Keratinocyte (primary cell): ENCODE data around the gene RERG. TPM values are rescaled to one million over a fixed set of nuclear protein-coding genes. Genes with fewer than 3 reads are reported as not detected.

ENCODE experiments used
- DNase-seq: peaks from one replicate; pipeline ENCODE4 v3.0.0-alpha.2; 2011; ENCODE audit warnings: low read depth, missing footprints, low spot score
- FAIRE-seq: peaks from 2 replicates; lab custom pipeline; 2011; peaks lifted over from hg19 to GRCh38; lab: Jason Lieb, UNC
- H2AFZ ChIP-seq: 2 replicates; pipeline ENCODE4 v1.6.0; 2012; ENCODE audit warnings: low read length, control low read depth, inconsistent platforms; ENCODE audit not compliant: control insufficient read depth
- H3K27ac ChIP-seq: 2 replicates; pipeline ENCODE4 v1.5.1; 2011; ENCODE audit warnings: low read length; ENCODE audit not compliant: control insufficient read depth, insufficient read depth
- H3K27me3 ChIP-seq: 3 replicates; pipeline ENCODE4 v1.6.0; 2011; ENCODE audit warnings: low read length; ENCODE audit not compliant: control insufficient read depth, insufficient read depth; ENCODE audit errors: extremely low read depth
- H3K36me3 ChIP-seq, 2 experiments: 2 replicates in 1 of 2; 3 replicates in 1 of 2; pipeline ENCODE4 v1.5.1; 2011; ENCODE audit warnings: low read length in 2 of 2, mild to moderate bottlenecking in 1 of 2; ENCODE audit not compliant: control insufficient read depth in 2 of 2, insufficient read depth in 2 of 2; ENCODE audit errors: extremely low read depth in 1 of 2
- H3K4me1 ChIP-seq: 3 replicates; pipeline ENCODE4 v1.5.1; 2011; ENCODE audit warnings: low read length; ENCODE audit not compliant: control insufficient read depth, insufficient read depth; ENCODE audit errors: extremely low read depth
- H3K4me2 ChIP-seq: 3 replicates; pipeline ENCODE4 v1.6.0; 2011; ENCODE audit warnings: low read depth, low read length; ENCODE audit not compliant: control insufficient read depth, insufficient read depth; ENCODE audit errors: extremely low read depth
- H3K4me3 ChIP-seq, 3 experiments: fragments of 200-600 bp in 1 of 3; sonication (generic) in 1 of 3; 2 replicates in 2 of 3; 3 replicates in 1 of 3; pipeline ENCODE4 v1.5.1; 2011 to 2016; ENCODE audit warnings: low read length in 3 of 3, mild to moderate bottlenecking in 3 of 3, control low read depth in 2 of 3, inconsistent platforms in 1 of 3, low read depth in 1 of 3, mixed read lengths in 1 of 3, mixed run types in 1 of 3, moderate library complexity in 1 of 3; ENCODE audit not compliant: control insufficient read depth in 2 of 3, insufficient read depth in 2 of 3; ENCODE audit errors: extremely low read depth in 1 of 3
- H3K79me2 ChIP-seq: 2 replicates; pipeline ENCODE4 v1.6.0; 2012; ENCODE audit warnings: low read length; ENCODE audit not compliant: control insufficient read depth, insufficient read depth
- H3K9ac ChIP-seq: 3 replicates; pipeline ENCODE4 v1.6.0; 2011; ENCODE audit warnings: low read length; ENCODE audit not compliant: control insufficient read depth, insufficient read depth; ENCODE audit errors: extremely low read depth
- H3K9me1 ChIP-seq: 3 replicates; pipeline ENCODE4 v1.6.0; 2011; ENCODE audit warnings: low read length; ENCODE audit not compliant: control insufficient read depth, insufficient read depth; ENCODE audit errors: extremely low read depth
- H3K9me3 ChIP-seq: 2 replicates; pipeline ENCODE4 v1.5.1; 2012; ENCODE audit warnings: low read depth, low read length; ENCODE audit not compliant: control insufficient read depth
- H4K20me1 ChIP-seq: 3 replicates; pipeline ENCODE4 v1.6.0; 2011; ENCODE audit warnings: low read length; ENCODE audit not compliant: control insufficient read depth, insufficient read depth; ENCODE audit errors: extremely low read depth
- EZH2 ChIP-seq: IDR thresholded peaks from one replicate; pipeline ENCODE4 v1.6.1; 2012; ENCODE audit warnings: inconsistent platforms, mild to moderate bottlenecking, low read length, moderate library complexity
- dilution Hi-C: fragments of 300-500 bp; cut with MboI; formaldehyde crosslinking; loops from one replicate; pipeline ENCODE4 v1.7.0; 2020; ENCODE audit warnings: low sequenced_read_pairs; ENCODE audit not compliant: extremely low pct_ligation_motif_present
- polyA plus RNA-seq, 5 experiments: library from polyadenylated mRNA; depleted of rRNA in 3 of 5; stranded (reverse) in 3 of 5; stranded (forward) in 1 of 5; unstranded in 1 of 5; fragments of >200 nt; gene quantifications; 1 replicate in 1 of 5; 2 replicates in 3 of 5; 3 replicates in 1 of 5; pipeline versions ENCODE4 v1.2.1 to v1.2.3, GENCODE V29; 2011 to 2012; ENCODE audit warnings: missing spikeins in 2 of 5, low read depth in 1 of 5, low replicate concordance in 1 of 5
- TF ChIP-seq, protein P1 (sequence below), 3 experiments: IDR thresholded peaks in 1 of 3; conservative IDR thresholded peaks in 1 of 3; optimal IDR thresholded peaks in 1 of 3; 2 replicates in 2 of 3; 3 replicates in 1 of 3; pipeline versions ENCODE3 to v1.5.1; 2011; ENCODE audit warnings: low read length in 3 of 3, mild to moderate bottlenecking in 3 of 3, moderate library complexity in 2 of 3, control low read depth in 1 of 3, inconsistent platforms in 1 of 3; ENCODE audit not compliant: insufficient read depth in 2 of 3; ENCODE audit errors: extremely low read depth in 1 of 3

RERG gene
- polyA plus RNA-seq, 1 donor (not counting 4 experiments of a cell fraction or from before 2014, with no cell fraction given) = not detected

GRCh38 chr12:15244341-15244740 is 23.1 kb upstream of the RERG start:
- no peaks in the 10 kb centered on the region for H3K9me3 ChIP-seq

DNA sequence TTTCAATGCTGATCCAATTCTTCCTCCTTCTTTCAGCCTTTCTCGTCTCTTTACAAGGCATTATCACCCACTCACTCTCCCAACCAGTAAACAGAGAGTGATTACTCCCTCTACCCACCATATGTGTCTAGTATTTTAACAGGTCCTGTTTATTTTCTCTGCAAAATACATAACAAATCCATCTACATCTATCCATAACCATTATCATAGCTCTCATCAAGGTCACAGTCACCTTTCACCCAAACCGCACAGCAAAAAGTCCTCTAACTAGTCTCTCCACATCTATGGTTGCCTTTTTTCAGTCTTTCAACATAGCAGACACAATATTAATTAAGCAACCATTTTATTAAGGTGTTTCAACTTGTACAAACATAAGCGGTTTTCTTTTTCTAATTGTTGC is 21.9 kb upstream of the RERG start:
- Histone ChIP-seq H3K27me3 (no peaks in the 10 kb centered on the region), H3K36me3 (no peaks in the 10 kb centered on the region)
- dilution Hi-C loops = no loop called here

More at GRCh38 chr12:15244341-15244740, 23.1 kb upstream of the RERG start:
- no peak for TF ChIP-seq EZH2
- TF ChIP-seq, protein P1, sequence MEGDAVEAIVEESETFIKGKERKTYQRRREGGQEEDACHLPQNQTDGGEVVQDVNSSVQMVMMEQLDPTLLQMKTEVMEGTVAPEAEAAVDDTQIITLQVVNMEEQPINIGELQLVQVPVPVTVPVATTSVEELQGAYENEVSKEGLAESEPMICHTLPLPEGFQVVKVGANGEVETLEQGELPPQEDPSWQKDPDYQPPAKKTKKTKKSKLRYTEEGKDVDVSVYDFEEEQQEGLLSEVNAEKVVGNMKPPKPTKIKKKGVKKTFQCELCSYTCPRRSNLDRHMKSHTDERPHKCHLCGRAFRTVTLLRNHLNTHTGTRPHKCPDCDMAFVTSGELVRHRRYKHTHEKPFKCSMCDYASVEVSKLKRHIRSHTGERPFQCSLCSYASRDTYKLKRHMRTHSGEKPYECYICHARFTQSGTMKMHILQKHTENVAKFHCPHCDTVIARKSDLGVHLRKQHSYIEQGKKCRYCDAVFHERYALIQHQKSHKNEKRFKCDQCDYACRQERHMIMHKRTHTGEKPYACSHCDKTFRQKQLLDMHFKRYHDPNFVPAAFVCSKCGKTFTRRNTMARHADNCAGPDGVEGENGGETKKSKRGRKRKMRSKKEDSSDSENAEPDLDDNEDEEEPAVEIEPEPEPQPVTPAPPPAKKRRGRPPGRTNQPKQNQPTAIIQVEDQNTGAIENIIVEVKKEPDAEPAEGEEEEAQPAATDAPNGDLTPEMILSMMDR (optimal IDR thresholded peaks at IDR 0.05 in 1 of 3, IDR thresholded peaks at IDR 0.05 in 1 of 3, conservative IDR thresholded peaks at IDR 0.05 in 1 of 3; ENCODE audit: extremely low read depth in 1 of 3, insufficient read depth in 2 of 3, low read length in 3 of 3) = no peak
- Histone ChIP-seq H3K27ac (no peak overlapping the region), H4K20me1 (no peaks in the 10 kb centered on the region), H3K4me3 (no peak overlapping the region), H3K4me1 (no peaks in the 10 kb centered on the region), H2AFZ (no peak overlapping the region), H3K27me3 (no peaks in the 10 kb centered on the region), H3K36me3 (no peaks in the 10 kb centered on the region), H3K9ac (no peak overlapping the region), H3K9me1 (no peaks in the 10 kb centered on the region), H3K4me2 (no peak overlapping the region), H3K79me2 (no peaks in the 10 kb centered on the region)
- DNase-seq (no peak), FAIRE-seq (no peak)
- dilution Hi-C loops = no loop called here

More for the DNA sequence above, 21.9 kb upstream of the RERG start:
- TF ChIP-seq, protein P1 (optimal IDR thresholded peaks at IDR 0.05 in 1 of 3, IDR thresholded peaks at IDR 0.05 in 1 of 3, conservative IDR thresholded peaks at IDR 0.05 in 1 of 3; ENCODE audit: extremely low read depth in 1 of 3, insufficient read depth in 2 of 3, low read length in 3 of 3) = no peak
- TF ChIP-seq EZH2 = no peak
- Histone ChIP-seq H4K20me1 (no peaks in the 10 kb centered on the region), H3K9ac (no peak overlapping the region), H3K4me2 (no peak overlapping the region), H2AFZ (no peak overlapping the region), H3K79me2 (no peaks in the 10 kb centered on the region), H3K4me3 (no peak overlapping the region), H3K9me1 (no peaks in the 10 kb centered on the region), H3K9me3 (no peaks in the 10 kb centered on the region), H3K4me1 (no peaks in the 10 kb centered on the region), H3K27ac (no peak overlapping the region)
- FAIRE-seq (no peak), DNase-seq (no peak)
